HFFc6 (cell line): ENCODE results near the gene DTX4. TPM values are rescaled to one million over a fixed set of nuclear protein-coding genes. Genes with fewer than 3 reads are reported as not detected.

Experiments used
- DNase-seq: peaks from one replicate; pipeline ENCODE4 v3.0.0-alpha.2; 2018
- H3K27ac Mint-ChIP-seq: 2 replicates; pipeline ENCODE4 v1.8.0; 2020; ENCODE audit warnings: mild to moderate bottlenecking, mixed read lengths
- H3K27me3 Mint-ChIP-seq: 2 replicates; pipeline ENCODE4 v1.8.0; 2021; ENCODE audit warnings: mild to moderate bottlenecking, moderate library complexity, mixed read lengths; ENCODE audit not compliant: insufficient read depth
- H3K36me3 Mint-ChIP-seq: 2 replicates; pipeline ENCODE4 v1.8.0; 2021; ENCODE audit warnings: low read depth, mixed read lengths
- H3K4me1 Mint-ChIP-seq: 2 replicates; pipeline ENCODE4 v1.8.0; 2020; ENCODE audit warnings: low read depth, mixed read lengths
- H3K4me3 Mint-ChIP-seq: 2 replicates; pipeline ENCODE4 v1.8.0; 2020; ENCODE audit warnings: mild to moderate bottlenecking, moderate library complexity, mixed read lengths
- H3K9me3 Mint-ChIP-seq: 2 replicates; pipeline ENCODE4 v1.8.0; 2020; ENCODE audit warnings: mild to moderate bottlenecking, mixed read lengths
- CTCF ChIP-seq: fragments of 200-600 bp; sonication (generic); IDR thresholded peaks from 2 replicates; pipeline ENCODE4 v1.5.0; 2021; ENCODE audit warnings: antibody characterized with exemption, mild to moderate bottlenecking
- total RNA-seq, 6 experiments: library from RNA; stranded (reverse); fragmentation: NEBNext Ultra II Directional; extraction: Animal tissue kit (Norgen Biotek cat#: 25700); gene quantifications; 2 replicates in 1 of 6; 3 replicates in 5 of 6; pipeline ENCODE4 v1.2.3, GENCODE V29; 2021

DTX4 gene
- total RNA-seq, 6 experiments from 2014 or later, result 3.2 to 4.6 (median 4.1) TPM

- H3K36me3 Mint-ChIP-seq, result peaks cover 24% of the 10 kb centered on the region; the same call in 1 of the 2 replicates
- no peaks in the 10 kb centered on the region; the same call in 1 of the 2 replicates for H3K27me3 Mint-ChIP-seq
- peak overlapping the region; percentile 98 for H3K27ac Mint-ChIP-seq
- peak; percentile 80 for DNase-seq
- no peaks in the 10 kb centered on the region for H3K9me3 Mint-ChIP-seq
- peak overlapping the region; percentile 97 for H3K4me3 Mint-ChIP-seq
- H3K4me1 Mint-ChIP-seq, result peaks cover 66% of the 10 kb centered on the region
- peak; percentile 58 for TF ChIP-seq CTCF
Measured at GRCh38 chr11:59144579-59145345, 27.2 kb upstream of the DTX4 start.

GRCh38 chr11:59145534-59145933 lies 26.4 kb upstream of the DTX4 start:
- Mint-ChIP-seq H3K4me1 (peaks cover 66% of the 10 kb centered on the region), H3K9me3 (no peaks in the 10 kb centered on the region), H3K27me3 (no peaks in the 10 kb centered on the region; the same call in 1 of the 2 replicates), H3K36me3 (peaks cover 27% of the 10 kb centered on the region; the same call in 1 of the 2 replicates), H3K27ac (peak overlapping the region; percentile 98), H3K4me3 (peak overlapping the region; percentile 97)
- DNase-seq, result peak; percentile 64
- TF ChIP-seq CTCF, result no peak

- Mint-ChIP-seq H3K4me1 (peaks cover 19% of the 10 kb centered on the region), H3K9me3 (no peaks in the 10 kb centered on the region), H3K27ac (no peak overlapping the region), H3K4me3 (no peak overlapping the region), H3K36me3 (peaks cover 27% of the 10 kb centered on the region; the same call in 1 of the 2 replicates), H3K27me3 (no peaks in the 10 kb centered on the region; the same call in 1 of the 2 replicates)
- DNase-seq, result no peak
- TF ChIP-seq CTCF, result no peak
Measured at GRCh38 chr11:59151761-59152160, 20.2 kb upstream of the DTX4 start.

- Mint-ChIP-seq H3K4me3 (no peak overlapping the region), H3K27me3 (no peaks in the 10 kb centered on the region; the same call in 1 of the 2 replicates), H3K9me3 (no peaks in the 10 kb centered on the region), H3K4me1 (peaks cover 12% of the 10 kb centered on the region), H3K27ac (no peak overlapping the region), H3K36me3 (peaks cover 23% of the 10 kb centered on the region; the same call in 1 of the 2 replicates)
- no peak for DNase-seq
- TF ChIP-seq CTCF, result no peak
Measured at GRCh38 chr11:59152312-59152951, 19.5 kb upstream of the DTX4 start.

- Mint-ChIP-seq H3K4me3 (no peak overlapping the region), H3K27ac (no peak overlapping the region), H3K4me1 (no peaks in the 10 kb centered on the region), H3K36me3 (peaks cover 9% of the 10 kb centered on the region; the same call in 1 of the 2 replicates), H3K27me3 (no peaks in the 10 kb centered on the region; the same call in 1 of the 2 replicates), H3K9me3 (no peaks in the 10 kb centered on the region)
- TF ChIP-seq CTCF, result no peak
- DNase-seq, result no peak
Measured at GRCh38 chr11:59154610-59155009, 17.3 kb upstream of the DTX4 start.
